HFFc6 (cell line): Measurements from ENCODE around the gene NTM. TPM values are rescaled to one million over a fixed set of nuclear protein-coding genes. Genes with fewer than 3 reads are reported as not detected.

Experiments
- DNase-seq: peaks from one replicate; pipeline ENCODE4 v3.0.0-alpha.2; 2018
- H3K27ac Mint-ChIP-seq: 2 replicates; pipeline ENCODE4 v1.8.0; 2020; ENCODE audit warnings: mild to moderate bottlenecking, mixed read lengths
- H3K27me3 Mint-ChIP-seq: 2 replicates; pipeline ENCODE4 v1.8.0; 2021; ENCODE audit warnings: mild to moderate bottlenecking, moderate library complexity, mixed read lengths; ENCODE audit not compliant: insufficient read depth
- H3K36me3 Mint-ChIP-seq: 2 replicates; pipeline ENCODE4 v1.8.0; 2021; ENCODE audit warnings: low read depth, mixed read lengths
- H3K4me1 Mint-ChIP-seq: 2 replicates; pipeline ENCODE4 v1.8.0; 2020; ENCODE audit warnings: low read depth, mixed read lengths
- H3K4me3 Mint-ChIP-seq: 2 replicates; pipeline ENCODE4 v1.8.0; 2020; ENCODE audit warnings: mild to moderate bottlenecking, moderate library complexity, mixed read lengths
- H3K9me3 Mint-ChIP-seq: 2 replicates; pipeline ENCODE4 v1.8.0; 2020; ENCODE audit warnings: mild to moderate bottlenecking, mixed read lengths
- total RNA-seq, 6 experiments: library from RNA; stranded (reverse); fragmentation: NEBNext Ultra II Directional; extraction: Animal tissue kit (Norgen Biotek cat#: 25700); gene quantifications; 2 replicates in 1 of 6; 3 replicates in 5 of 6; pipeline ENCODE4 v1.2.3, GENCODE V29; 2021
- TF ChIP-seq, protein P1 (sequence below): fragments of 200-600 bp; sonication (generic); IDR thresholded peaks from 2 replicates; pipeline ENCODE4 v1.5.0; 2021; ENCODE audit warnings: antibody characterized with exemption, mild to moderate bottlenecking

NTM gene
- total RNA-seq, 6 experiments from 2014 or later, result 18.3 to 23.6 (median 21.7) TPM

DNA sequence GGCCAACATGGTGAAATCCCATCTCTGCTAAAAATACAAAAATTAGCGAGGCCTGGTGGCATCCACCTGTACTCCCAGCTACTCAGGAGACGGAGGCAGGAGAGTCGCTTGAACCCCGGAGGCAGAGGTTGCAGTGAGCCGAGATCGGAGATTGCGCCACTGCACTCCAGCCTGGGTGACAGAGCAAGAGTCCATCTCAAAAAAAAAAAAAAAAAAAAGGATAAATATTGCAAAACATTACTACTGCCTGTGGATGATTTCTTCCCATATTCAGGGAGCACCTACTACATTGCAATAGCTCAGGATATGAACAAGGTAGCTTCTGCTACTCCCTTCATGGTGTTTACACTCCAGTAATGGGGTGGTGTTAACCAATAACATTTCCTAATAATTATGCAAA, 980.6 kb downstream of the NTM start:
- DNase-seq, result no peak
- TF ChIP-seq, protein P1, sequence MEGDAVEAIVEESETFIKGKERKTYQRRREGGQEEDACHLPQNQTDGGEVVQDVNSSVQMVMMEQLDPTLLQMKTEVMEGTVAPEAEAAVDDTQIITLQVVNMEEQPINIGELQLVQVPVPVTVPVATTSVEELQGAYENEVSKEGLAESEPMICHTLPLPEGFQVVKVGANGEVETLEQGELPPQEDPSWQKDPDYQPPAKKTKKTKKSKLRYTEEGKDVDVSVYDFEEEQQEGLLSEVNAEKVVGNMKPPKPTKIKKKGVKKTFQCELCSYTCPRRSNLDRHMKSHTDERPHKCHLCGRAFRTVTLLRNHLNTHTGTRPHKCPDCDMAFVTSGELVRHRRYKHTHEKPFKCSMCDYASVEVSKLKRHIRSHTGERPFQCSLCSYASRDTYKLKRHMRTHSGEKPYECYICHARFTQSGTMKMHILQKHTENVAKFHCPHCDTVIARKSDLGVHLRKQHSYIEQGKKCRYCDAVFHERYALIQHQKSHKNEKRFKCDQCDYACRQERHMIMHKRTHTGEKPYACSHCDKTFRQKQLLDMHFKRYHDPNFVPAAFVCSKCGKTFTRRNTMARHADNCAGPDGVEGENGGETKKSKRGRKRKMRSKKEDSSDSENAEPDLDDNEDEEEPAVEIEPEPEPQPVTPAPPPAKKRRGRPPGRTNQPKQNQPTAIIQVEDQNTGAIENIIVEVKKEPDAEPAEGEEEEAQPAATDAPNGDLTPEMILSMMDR, result no peak
- peaks cover 17% of the 10 kb centered on the region for H3K4me1 Mint-ChIP-seq
- H3K36me3 Mint-ChIP-seq, result no peaks in the 10 kb centered on the region
- no peak overlapping the region for H3K4me3 Mint-ChIP-seq
- no peaks in the 10 kb centered on the region for H3K9me3 Mint-ChIP-seq
- H3K27ac Mint-ChIP-seq, result no peak overlapping the region
- peaks cover 27% of the 10 kb centered on the region for H3K27me3 Mint-ChIP-seq

DNA sequence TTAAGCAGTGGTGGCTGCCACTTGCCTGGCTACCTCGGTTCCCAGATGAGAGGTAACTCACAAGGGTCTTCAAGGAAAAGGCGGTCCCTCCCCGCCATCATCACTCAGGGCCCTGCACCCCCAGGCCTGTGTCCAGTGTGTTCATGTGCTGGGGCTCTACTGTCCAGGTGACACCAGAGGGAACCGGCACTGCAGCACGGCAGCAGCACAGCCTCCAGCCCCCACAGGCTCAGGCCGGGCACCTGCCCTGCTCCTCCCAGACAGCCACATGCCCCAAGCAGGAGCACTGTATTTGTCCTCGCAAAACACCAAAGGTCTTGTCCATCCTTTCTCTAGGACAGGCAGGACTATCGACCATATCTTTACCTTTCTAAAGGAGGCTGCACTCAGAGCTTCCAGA, 982.1 kb downstream of the NTM start:
- peaks cover 27% of the 10 kb centered on the region for H3K27me3 Mint-ChIP-seq
- H3K4me3 Mint-ChIP-seq, result no peak overlapping the region

DNA sequence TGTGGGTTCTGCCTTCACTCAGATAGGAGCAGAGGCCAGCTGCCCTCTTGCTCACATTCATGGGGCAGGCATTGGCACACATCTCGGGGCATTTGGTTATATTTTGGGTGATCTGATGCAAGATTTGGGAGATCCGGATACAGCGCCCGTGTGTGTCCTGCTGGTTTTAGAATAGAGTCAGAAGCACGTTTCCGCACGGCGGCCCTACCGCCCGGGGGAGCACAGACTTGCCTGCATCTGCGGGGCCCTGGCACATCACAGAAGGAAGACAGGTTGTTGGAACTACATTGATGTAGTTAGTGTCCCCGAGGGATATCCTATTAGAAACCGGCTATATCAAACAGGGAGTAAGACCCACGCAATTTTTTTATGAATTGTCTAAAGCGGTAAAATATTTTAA, 982.8 kb downstream of the NTM start:
- H3K9me3 Mint-ChIP-seq, result no peaks in the 10 kb centered on the region
- no peak overlapping the region for H3K27ac Mint-ChIP-seq
- peaks cover 20% of the 10 kb centered on the region for H3K27me3 Mint-ChIP-seq
- TF ChIP-seq, protein P1, result no peak
- no peak for DNase-seq
- H3K4me3 Mint-ChIP-seq, result no peak overlapping the region
- H3K36me3 Mint-ChIP-seq, result no peaks in the 10 kb centered on the region
- peaks cover 14% of the 10 kb centered on the region for H3K4me1 Mint-ChIP-seq

More for the DNA sequence above, 982.1 kb downstream of the NTM start:
- Mint-ChIP-seq H3K27ac (no peak overlapping the region), H3K4me1 (peaks cover 14% of the 10 kb centered on the region), H3K9me3 (no peaks in the 10 kb centered on the region), H3K36me3 (no peaks in the 10 kb centered on the region)
- TF ChIP-seq, protein P1, result no peak
- DNase-seq, result no peak

DNA sequence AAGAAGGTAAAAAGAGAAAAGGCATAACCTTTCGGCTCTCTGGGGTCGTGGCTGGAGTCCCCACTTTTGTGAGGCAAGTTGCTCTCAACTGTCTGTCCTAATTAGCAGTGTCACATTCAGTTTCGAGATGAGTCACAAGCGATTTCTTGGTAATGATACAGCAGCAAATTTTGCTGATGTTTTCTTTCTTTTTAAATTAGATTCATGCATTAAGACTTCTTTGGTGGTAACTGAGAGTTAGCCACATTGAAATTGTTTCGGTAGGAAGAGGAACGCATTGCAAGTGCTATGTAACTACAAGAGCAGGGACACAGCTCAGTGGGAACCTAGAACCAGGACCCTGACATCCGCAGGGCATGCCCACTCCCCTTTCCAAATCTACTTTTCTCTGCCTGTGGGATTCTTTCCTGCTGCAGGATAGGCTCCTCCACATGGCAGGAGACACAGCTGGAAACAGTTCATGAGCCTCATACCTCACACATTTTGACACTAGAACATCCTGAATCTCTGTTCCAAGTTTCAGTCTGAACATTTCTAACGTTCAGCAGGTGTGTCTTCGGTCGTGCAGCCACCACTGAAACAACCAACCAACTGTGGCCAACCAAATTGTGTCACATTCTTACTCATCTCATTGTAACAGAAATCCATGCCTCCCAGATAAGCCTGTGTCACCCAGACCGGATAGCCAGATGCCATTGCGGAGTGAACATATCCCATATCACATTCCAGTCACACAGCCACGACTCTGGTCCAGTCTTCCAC, 987.6 kb downstream of the NTM start:
- Mint-ChIP-seq H3K36me3 (no peaks in the 10 kb centered on the region), H3K27me3 (peaks cover 19% of the 10 kb centered on the region), H3K27ac (no peak overlapping the region), H3K4me3 (no peak overlapping the region), H3K4me1 (no peaks in the 10 kb centered on the region), H3K9me3 (no peaks in the 10 kb centered on the region)
- no peak for DNase-seq
- TF ChIP-seq, protein P1, result no peak

DNA sequence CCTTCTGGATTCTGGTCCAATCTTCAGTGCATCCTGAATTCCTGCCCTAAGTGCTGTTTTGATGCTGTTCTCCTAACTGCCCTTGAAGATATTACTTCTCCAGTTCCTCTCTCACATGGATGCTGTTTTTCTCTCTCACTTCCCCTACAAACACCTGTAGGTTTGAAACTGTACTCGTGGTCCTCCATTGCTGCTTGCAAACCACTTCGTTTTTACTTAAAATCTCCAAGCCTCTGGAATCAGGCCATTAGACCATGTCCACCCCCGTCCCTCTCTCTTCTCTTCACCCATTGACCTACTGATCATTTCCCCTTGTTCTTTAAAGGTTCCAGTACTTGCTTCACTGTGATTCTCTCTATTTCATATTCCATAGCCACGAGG, 988.1 kb downstream of the NTM start:
- Mint-ChIP-seq H3K9me3 (no peaks in the 10 kb centered on the region), H3K36me3 (no peaks in the 10 kb centered on the region), H3K27me3 (peaks cover 19% of the 10 kb centered on the region), H3K27ac (no peak overlapping the region), H3K4me1 (no peaks in the 10 kb centered on the region), H3K4me3 (no peak overlapping the region)
- no peak for DNase-seq
- TF ChIP-seq, protein P1, result no peak
